H9 (cell line): Measurements from ENCODE around the gene CCNJL. TPM values are rescaled to one million over a fixed set of nuclear protein-coding genes. Genes with fewer than 3 reads are reported as not detected.
A peak's percentile ranks its signal among the peaks of the same experiment; 100 is the strongest.

Experiments used
- DNase-seq: peaks from one replicate; pipeline ENCODE4 v3.0.0-alpha.2; 2017
- H2AFZ ChIP-seq: one replicate; pipeline ENCODE4 v1.6.1; 2013; ENCODE audit warnings: mild to moderate bottlenecking, low read length, control low read depth, moderate library complexity
- H2AK5ac ChIP-seq: 2 replicates; pipeline ENCODE4 v1.6.1; 2013; ENCODE audit warnings: low read length, control low read depth, mixed read lengths; ENCODE audit not compliant: insufficient read length
- H2BK120ac ChIP-seq: one replicate; pipeline ENCODE4 v1.6.1; 2013; ENCODE audit warnings: low read depth, mild to moderate bottlenecking, low read length, control low read depth, inconsistent platforms; ENCODE audit not compliant: poor library complexity, severe bottlenecking
- H2BK12ac ChIP-seq: 2 replicates; pipeline ENCODE4 v1.6.1; 2013; ENCODE audit warnings: low read length, control low read depth, mixed read lengths, low read depth; ENCODE audit not compliant: insufficient read length
- H2BK15ac ChIP-seq: 2 replicates; pipeline ENCODE4 v1.6.1; 2013; ENCODE audit warnings: low read depth, low read length, control low read depth
- H2BK20ac ChIP-seq: one replicate; pipeline ENCODE4 v1.6.1; 2013; ENCODE audit warnings: low read depth, mild to moderate bottlenecking, low read length, control low read depth, inconsistent platforms; ENCODE audit not compliant: poor library complexity, severe bottlenecking
- H2BK5ac ChIP-seq: 2 replicates; pipeline ENCODE4 v1.6.1; 2013; ENCODE audit warnings: low read length, control low read depth, mixed read lengths; ENCODE audit not compliant: insufficient read length
- H3K14ac ChIP-seq: 2 replicates; pipeline ENCODE4 v1.6.1; 2013; ENCODE audit warnings: low read length, control low read depth; ENCODE audit not compliant: insufficient read depth
- H3K18ac ChIP-seq: 2 replicates; pipeline ENCODE4 v1.6.1; 2013; ENCODE audit warnings: low read depth, mild to moderate bottlenecking, mixed read lengths, low read length, control low read depth; ENCODE audit not compliant: insufficient read length
- H3K23ac ChIP-seq: 2 replicates; pipeline ENCODE4 v1.6.1; 2013; ENCODE audit warnings: low read length, control low read depth, mixed read lengths, low read depth; ENCODE audit not compliant: insufficient read length
- H3K23me2 ChIP-seq: 2 replicates; pipeline ENCODE4 v1.6.1; 2013; ENCODE audit warnings: low read depth, mild to moderate bottlenecking, mixed read lengths, low read length, control low read depth; ENCODE audit not compliant: insufficient read length, poor library complexity, severe bottlenecking
- H3K27ac ChIP-seq: 2 replicates; pipeline ENCODE4 v1.5.1; 2013; ENCODE audit warnings: low read length, control low read depth, mixed read lengths, low read depth; ENCODE audit not compliant: insufficient read length
- H3K27me3 ChIP-seq: 2 replicates; pipeline ENCODE4 v1.6.1; 2013; ENCODE audit warnings: low read length, control low read depth, inconsistent platforms; ENCODE audit not compliant: insufficient read depth
- H3K4ac ChIP-seq: 2 replicates; pipeline ENCODE4 v1.6.1; 2013; ENCODE audit warnings: low read depth, mild to moderate bottlenecking, control low read depth, inconsistent platforms, low read length, moderate library complexity
- H3K4me1 ChIP-seq: 2 replicates; pipeline ENCODE4 v1.6.1; 2013; ENCODE audit warnings: low read length, control low read depth, inconsistent platforms; ENCODE audit not compliant: insufficient read depth
- H3K4me2 ChIP-seq: 2 replicates; pipeline ENCODE4 v1.6.1; 2013; ENCODE audit warnings: low read length, control low read depth, mixed read lengths; ENCODE audit not compliant: insufficient read length, insufficient read depth
- H3K56ac ChIP-seq: 2 replicates; pipeline ENCODE4 v1.6.1; 2013; ENCODE audit warnings: low read depth, mild to moderate bottlenecking, mixed read lengths, low read length, control low read depth; ENCODE audit not compliant: insufficient read length
- H3K79me1 ChIP-seq: 2 replicates; pipeline ENCODE4 v1.6.1; 2013; ENCODE audit warnings: low read depth, mild to moderate bottlenecking, moderate library complexity, low read length, control low read depth, inconsistent platforms; ENCODE audit not compliant: insufficient read depth, poor library complexity, severe bottlenecking
- H3K79me2 ChIP-seq: 2 replicates; pipeline ENCODE4 v1.6.1; 2013; ENCODE audit warnings: low read length, control low read depth, inconsistent platforms; ENCODE audit not compliant: insufficient read depth
- H3K9ac ChIP-seq: 2 replicates; pipeline ENCODE4 v1.6.1; 2013; ENCODE audit warnings: low read length, control low read depth, mixed read lengths; ENCODE audit not compliant: insufficient read length; ENCODE audit errors: extremely low read depth
- H3K9me3 ChIP-seq: one replicate; pipeline ENCODE4 v1.6.1; 2013; ENCODE audit warnings: low read depth, low read length, inconsistent platforms; ENCODE audit not compliant: control insufficient read depth
- H3T11ph ChIP-seq: one replicate; pipeline ENCODE4 v1.6.1; 2013; ENCODE audit warnings: mild to moderate bottlenecking, low read length, control low read depth, inconsistent platforms
- H4K20me1 ChIP-seq: one replicate; pipeline ENCODE4 v1.6.1; 2013; ENCODE audit not compliant: control insufficient read depth, insufficient read length, insufficient read depth
- H4K5ac ChIP-seq: 2 replicates; pipeline ENCODE4 v1.6.1; 2013; ENCODE audit warnings: low read depth, mild to moderate bottlenecking, mixed read lengths, low read length, control low read depth; ENCODE audit not compliant: insufficient read length
- H4K8ac ChIP-seq: replicated peaks from 2 replicates; pipeline ENCODE4 v1.6.1; 2013; ENCODE audit warnings: low read length, control low read depth, mixed read lengths, low read depth; ENCODE audit not compliant: insufficient read length
- H4K91ac ChIP-seq: 2 replicates; pipeline ENCODE4 v1.6.1; 2013; ENCODE audit warnings: low read depth, mild to moderate bottlenecking, moderate library complexity, mixed read lengths, low read length, control low read depth; ENCODE audit not compliant: insufficient read length
- H3K27ac Mint-ChIP-seq, 3 experiments: 2 replicates in 2 of 3; 3 replicates in 1 of 3; pipeline ENCODE4 v1.8.0; 2020 to 2021; ENCODE audit warnings: mixed read lengths in 3 of 3, mild to moderate bottlenecking in 1 of 3, moderate library complexity in 1 of 3
- H3K27me3 Mint-ChIP-seq: 2 replicates; pipeline ENCODE4 v1.8.0; 2021; ENCODE audit warnings: low read depth, mild to moderate bottlenecking, moderate library complexity, mixed read lengths
- H3K36me3 Mint-ChIP-seq, 3 experiments: 2 replicates in 2 of 3; 3 replicates in 1 of 3; pipeline ENCODE4 v1.8.0; 2020 to 2021; ENCODE audit warnings: low read depth in 3 of 3, mixed read lengths in 3 of 3; ENCODE audit not compliant: insufficient read depth in 1 of 3
- H3K4me1 Mint-ChIP-seq, 2 experiments: 2 replicates each; pipeline ENCODE4 v1.8.0; 2020; ENCODE audit warnings: mixed read lengths in 2 of 2
- H3K4me3 Mint-ChIP-seq, 2 experiments: 2 replicates in 1 of 2; 3 replicates in 1 of 2; pipeline ENCODE4 v1.8.0; 2020 to 2021; ENCODE audit warnings: mild to moderate bottlenecking in 2 of 2, mixed read lengths in 2 of 2, moderate library complexity in 1 of 2
- H3K9me3 Mint-ChIP-seq, 2 experiments: 2 replicates in 1 of 2; 3 replicates in 1 of 2; pipeline ENCODE4 v1.8.0; 2020; ENCODE audit warnings: mild to moderate bottlenecking in 2 of 2, mixed read lengths in 2 of 2, moderate library complexity in 1 of 2
- WGBS: extraction: QIAGEN DNeasy Blood & Tissue Kit; methylation state at CpG from one replicate; pipeline ENCODE4 v1.1.7; 2013; ENCODE audit warnings: missing lambda C conversion rate, low lambda C conversion rate, mixed read lengths; ENCODE audit not compliant: insufficient read length; ENCODE audit errors: extremely low coverage; 5-methylcytosine and 5-hydroxymethylcytosine counted together
- total RNA-seq: library from RNA; stranded (reverse); gene quantifications from 2 replicates; pipeline ENCODE4 v1.2.1, GENCODE V29; 2021
- TF ChIP-seq, protein P1 (sequence below): fragments of 200-600 bp; sonication (generic); conservative IDR thresholded peaks from 3 replicates; pipeline ENCODE4 v1.8.0; 2021; ENCODE audit warnings: antibody characterized with exemption, mild to moderate bottlenecking

CCNJL gene
- total RNA-seq, 1 experiment from 2014 or later: 26.9 TPM

DNA sequence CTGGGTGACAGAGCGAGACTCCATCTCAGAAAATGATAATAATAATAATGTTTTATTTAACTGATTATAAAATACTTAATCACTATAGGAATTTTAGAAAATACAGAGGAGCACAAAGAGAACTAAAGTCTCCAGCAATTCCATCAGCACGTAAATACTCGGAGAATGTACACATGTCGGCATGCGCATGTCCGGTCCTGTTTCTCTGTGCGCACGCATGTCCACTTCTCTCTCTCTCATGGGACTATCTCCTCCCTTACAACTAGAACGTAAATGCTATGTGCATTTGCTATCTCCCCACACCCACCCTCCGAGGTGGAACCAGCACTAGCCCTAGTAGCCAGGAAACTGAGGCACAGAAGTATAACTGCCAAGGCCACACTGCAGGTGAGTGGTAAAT is 19.0 kb downstream of the CCNJL start:
- TF ChIP-seq, protein P1, sequence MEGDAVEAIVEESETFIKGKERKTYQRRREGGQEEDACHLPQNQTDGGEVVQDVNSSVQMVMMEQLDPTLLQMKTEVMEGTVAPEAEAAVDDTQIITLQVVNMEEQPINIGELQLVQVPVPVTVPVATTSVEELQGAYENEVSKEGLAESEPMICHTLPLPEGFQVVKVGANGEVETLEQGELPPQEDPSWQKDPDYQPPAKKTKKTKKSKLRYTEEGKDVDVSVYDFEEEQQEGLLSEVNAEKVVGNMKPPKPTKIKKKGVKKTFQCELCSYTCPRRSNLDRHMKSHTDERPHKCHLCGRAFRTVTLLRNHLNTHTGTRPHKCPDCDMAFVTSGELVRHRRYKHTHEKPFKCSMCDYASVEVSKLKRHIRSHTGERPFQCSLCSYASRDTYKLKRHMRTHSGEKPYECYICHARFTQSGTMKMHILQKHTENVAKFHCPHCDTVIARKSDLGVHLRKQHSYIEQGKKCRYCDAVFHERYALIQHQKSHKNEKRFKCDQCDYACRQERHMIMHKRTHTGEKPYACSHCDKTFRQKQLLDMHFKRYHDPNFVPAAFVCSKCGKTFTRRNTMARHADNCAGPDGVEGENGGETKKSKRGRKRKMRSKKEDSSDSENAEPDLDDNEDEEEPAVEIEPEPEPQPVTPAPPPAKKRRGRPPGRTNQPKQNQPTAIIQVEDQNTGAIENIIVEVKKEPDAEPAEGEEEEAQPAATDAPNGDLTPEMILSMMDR: no peak
- H4K20me1 ChIP-seq: no peaks in the 10 kb centered on the region
- H3K27ac ChIP-seq: no peak overlapping the region
- H3K4ac ChIP-seq: no peak overlapping the region
- peak overlapping the region; percentile 4; the same call in 1 of the 2 replicates for H3K14ac ChIP-seq
- no peak overlapping the region for H3K56ac ChIP-seq
- no CpG with 5 or more reads among the region's 10 CpGs for WGBS
- Mint-ChIP-seq H3K27me3 (no peaks in the 10 kb centered on the region), H3K27ac (peak overlapping the region; percentile 85 to 97 (median 97); a peak in 5 of 7 replicates), H3K4me1 (peaks cover 45 to 50% of the 10 kb centered on the region in 2 experiments), H3K9me3 (no peaks in the 10 kb centered on the region), H3K4me3 (peak overlapping the region in 1 of 2 experiments; percentile 53; a peak in 1 of 5 replicates), H3K36me3 (peaks cover 0 to 10% (median 3%) of the 10 kb centered on the region in 3 experiments; a peak in 5 of 7 replicates)
- no peak overlapping the region for H2BK20ac ChIP-seq
- H3K23me2 ChIP-seq: no peaks in the 10 kb centered on the region
- H2BK5ac ChIP-seq: no peak overlapping the region
- no peak overlapping the region for H3K4me2 ChIP-seq
- H2AFZ ChIP-seq: no peak overlapping the region
- H3K79me1 ChIP-seq: no peaks in the 10 kb centered on the region
- peak overlapping the region; percentile 78 for H3K18ac ChIP-seq
- DNase-seq: no peak
- H2BK120ac ChIP-seq: peak overlapping the region; percentile 52
- no peak overlapping the region for H2BK12ac ChIP-seq
- H3K9ac ChIP-seq: no peak overlapping the region
- H4K5ac ChIP-seq: peak overlapping the region; percentile 45
- no peak overlapping the region for H4K8ac ChIP-seq
- peak overlapping the region; percentile 81 for H2AK5ac ChIP-seq
- H3T11ph ChIP-seq: no peak overlapping the region
- H3K79me2 ChIP-seq: peaks cover 9% of the 10 kb centered on the region; the same call in 1 of the 2 replicates
- peak overlapping the region; percentile 13; the same call in 1 of the 2 replicates for H2BK15ac ChIP-seq
- H3K4me1 ChIP-seq: no peaks in the 10 kb centered on the region; the same call in 1 of the 2 replicates
- no peak overlapping the region for H3K23ac ChIP-seq
- no peaks in the 10 kb centered on the region for H3K9me3 ChIP-seq
- H4K91ac ChIP-seq: no peak overlapping the region
- H3K27me3 ChIP-seq: no peaks in the 10 kb centered on the region
